GM18508 (cell line): Measurements from ENCODE around the gene RHEB.
"Not testable (repeated sequence)": the region's sequence is repeated elsewhere in the genome, so short reads cannot be mapped to it uniquely, and the experiment has no call there.

Experiments
- ATAC-seq: cut with Tn5 transposase; IDR thresholded peaks from one replicate; pipeline ENCODE4 v1.9.1; 2021; ENCODE audit warnings: moderate number of reproducible peaks; ENCODE audit not compliant: insufficient read depth, unreplicated experiment

RHEB gene

GRCh38 chr7:151536178-151536577 lies 16.5 kb upstream of the RHEB start:
- not testable (repeated sequence) for ATAC-seq

- no peak for ATAC-seq
These were observed 10.1 kb upstream of the RHEB start for GRCh38 chr7:151529842-151530241.

- ATAC-seq = no peak
These were observed 5.2 kb upstream of the RHEB start for GRCh38 chr7:151524845-151525244.

GRCh38 chr7:151524331-151524730 lies 4.6 kb upstream of the RHEB start:
- ATAC-seq = no peak

- peak; percentile 1 for ATAC-seq
These were observed 945 bp upstream of the RHEB start for GRCh38 chr7:151520419-151521261.

GRCh38 chr7:151518947-151519764 lies 539 bp downstream of the RHEB start:
- ATAC-seq = peak; percentile 22

GRCh38 chr7:151518105-151518946 lies 1.4 kb downstream of the RHEB start:
- ATAC-seq = no peak

- ATAC-seq = no peak
These were observed 2.0 kb downstream of the RHEB start for GRCh38 chr7:151517601-151518104.

GRCh38 chr7:151515276-151515565 lies 4.5 kb downstream of the RHEB start:
- no peak for ATAC-seq

GRCh38 chr7:151514461-151515275 lies 5.0 kb downstream of the RHEB start:
- no peak for ATAC-seq

GRCh38 chr7:151513133-151513532 lies 6.6 kb downstream of the RHEB start:
- no peak for ATAC-seq

- ATAC-seq = no peak
These were observed 7.3 kb downstream of the RHEB start for GRCh38 chr7:151512353-151512752.

GRCh38 chr7:151511946-151512345 lies 7.7 kb downstream of the RHEB start:
- no peak for ATAC-seq

GRCh38 chr7:151511270-151511669 lies 8.4 kb downstream of the RHEB start:
- no peak for ATAC-seq

- no peak for ATAC-seq
These were observed 9.9 kb downstream of the RHEB start for GRCh38 chr7:151509670-151510333.

GRCh38 chr7:151508991-151509390 lies 10.7 kb downstream of the RHEB start:
- ATAC-seq = no peak

GRCh38 chr7:151507806-151508205 lies 11.9 kb downstream of the RHEB start:
- ATAC-seq = no peak

- ATAC-seq = no peak
These were observed 12.8 kb downstream of the RHEB start for GRCh38 chr7:151506901-151507382.

- no peak for ATAC-seq
These were observed 13.7 kb downstream of the RHEB start for GRCh38 chr7:151505836-151506468.
